GM19239 (cell line): ENCODE measurements around the gene FBXL4.
"Not testable (repeated sequence)": the region's sequence is repeated elsewhere in the genome, so short reads cannot be mapped to it uniquely, and the experiment has no call there.

ENCODE experiments used
- DNase-seq: peaks from one replicate; pipeline ENCODE4 v3.0.0; 2011; ENCODE audit warnings: low spot score; ENCODE audit not compliant: insufficient read length
- FAIRE-seq: peaks from 2 replicates; lab custom pipeline; 2011; peaks lifted over from hg19 to GRCh38; lab: Jason Lieb, UNC

FBXL4 gene

DNA sequence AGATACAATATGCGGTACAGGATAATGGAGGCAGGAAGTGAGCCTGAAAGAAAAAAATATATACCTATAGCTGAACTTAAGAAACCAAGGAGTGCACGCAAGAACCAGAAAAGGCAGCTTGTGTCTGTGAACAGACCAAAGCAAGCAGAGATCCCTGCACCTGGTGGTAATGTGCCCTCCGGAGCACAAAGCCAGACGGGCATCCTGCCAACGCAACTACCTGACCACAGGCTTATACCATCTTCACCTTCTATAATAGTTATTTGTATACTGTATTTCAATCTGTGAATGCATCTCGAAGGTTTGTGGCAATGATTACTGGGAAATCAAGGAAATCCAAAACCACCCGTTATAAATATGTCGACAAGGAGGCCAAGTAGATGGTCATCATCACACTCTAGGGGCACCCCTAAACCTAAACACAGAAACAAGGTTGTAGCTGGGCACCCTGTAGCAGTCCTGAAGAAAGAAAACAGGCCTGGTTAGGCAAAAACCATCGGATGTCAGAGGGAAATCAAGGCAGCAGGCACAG, 801 bp downstream of the FBXL4 start:
- no peak for DNase-seq
- peak; percentile 82 for FAIRE-seq

DNA sequence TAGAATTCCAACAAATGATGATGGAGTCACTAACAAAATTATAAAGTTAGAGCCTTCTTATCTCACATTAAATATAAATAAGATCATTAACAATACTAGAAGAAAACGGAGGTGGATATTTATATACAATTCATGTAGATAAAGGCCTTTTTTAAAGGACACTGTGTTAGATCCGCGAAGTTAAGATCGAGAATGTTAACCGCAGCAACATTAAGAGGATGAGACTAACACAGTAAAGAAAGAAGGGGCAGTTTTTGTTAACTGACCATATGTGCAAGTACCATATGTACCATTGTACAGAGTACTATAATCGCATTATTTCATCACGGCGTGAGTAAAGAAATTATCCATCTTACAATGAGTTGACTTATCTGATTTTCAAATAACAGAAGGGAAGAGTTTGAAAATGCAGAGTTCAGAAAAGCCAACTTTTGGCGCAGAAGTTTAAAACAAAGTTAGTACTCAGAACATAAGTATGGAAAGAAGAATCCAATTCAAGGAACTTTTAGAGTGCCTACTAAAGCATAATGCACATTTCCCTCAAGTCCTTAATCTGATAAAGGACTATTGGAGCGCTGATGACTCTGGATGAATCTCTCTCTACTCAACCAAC, 1.4 kb downstream of the FBXL4 start:
- peak; percentile 8 for FAIRE-seq

DNA sequence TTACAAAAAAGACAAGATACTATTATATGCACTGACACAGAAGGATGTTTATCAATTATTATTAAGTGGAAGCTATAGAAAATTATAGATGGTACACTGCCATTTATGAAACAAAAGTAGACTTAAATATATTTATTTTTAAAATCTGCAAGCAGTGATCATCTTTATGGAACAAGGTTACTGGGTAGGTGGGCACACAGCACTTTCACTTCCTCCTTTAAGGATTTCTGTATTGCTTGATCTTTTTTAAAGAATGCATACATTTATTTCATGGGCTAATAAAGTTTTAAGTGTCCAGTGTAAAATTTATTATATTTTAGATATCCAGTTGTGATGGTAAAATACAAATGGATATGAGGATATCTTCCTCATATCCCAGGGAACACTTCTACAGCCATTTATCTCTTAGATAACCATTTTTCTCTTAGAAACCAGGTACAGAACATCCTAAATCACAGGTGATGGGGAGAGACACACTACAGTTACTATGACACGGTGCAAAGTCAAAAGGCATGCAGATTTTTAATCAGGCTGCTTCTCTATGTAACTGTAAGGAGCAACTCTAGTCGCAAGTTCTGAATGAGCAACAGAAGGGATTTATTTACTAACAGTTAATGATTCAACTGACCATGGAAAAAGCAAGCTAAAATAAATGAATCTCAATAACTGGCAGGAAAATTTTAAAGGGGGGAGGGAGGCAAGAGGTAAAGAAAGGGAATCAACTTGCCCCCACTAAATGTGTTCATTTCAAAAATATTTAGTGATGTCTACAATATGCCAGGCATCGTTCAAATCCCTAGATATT, 2.2 kb downstream of the FBXL4 start:
- no peak for DNase-seq
- FAIRE-seq: peak; percentile 33

More for the DNA sequence above, 1.4 kb downstream of the FBXL4 start:
- no peak for DNase-seq

DNA sequence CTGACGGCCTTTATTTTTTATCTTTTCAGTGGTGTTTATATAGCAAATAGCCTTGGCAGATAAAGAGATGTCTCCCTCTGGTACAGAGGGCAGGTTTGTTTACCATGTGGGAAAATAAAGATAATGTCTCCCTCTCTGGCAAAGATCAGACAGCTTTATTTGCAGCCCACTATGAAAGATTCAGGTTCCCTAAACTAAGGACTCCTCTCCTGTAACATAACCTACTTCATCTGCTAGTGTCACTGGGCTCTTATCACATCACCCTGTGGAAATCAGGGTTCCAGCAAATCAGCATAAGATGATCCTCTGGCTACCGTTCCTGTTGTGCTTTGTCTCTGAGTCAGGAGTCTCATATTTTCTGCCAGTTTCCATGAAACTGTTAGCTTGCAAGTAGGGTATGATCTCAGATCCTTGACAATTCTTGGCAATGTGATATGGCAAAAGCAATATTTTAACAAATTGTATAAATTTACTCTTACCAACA, 3.1 kb downstream of the FBXL4 start:
- no peak for FAIRE-seq
- DNase-seq: no peak

DNA sequence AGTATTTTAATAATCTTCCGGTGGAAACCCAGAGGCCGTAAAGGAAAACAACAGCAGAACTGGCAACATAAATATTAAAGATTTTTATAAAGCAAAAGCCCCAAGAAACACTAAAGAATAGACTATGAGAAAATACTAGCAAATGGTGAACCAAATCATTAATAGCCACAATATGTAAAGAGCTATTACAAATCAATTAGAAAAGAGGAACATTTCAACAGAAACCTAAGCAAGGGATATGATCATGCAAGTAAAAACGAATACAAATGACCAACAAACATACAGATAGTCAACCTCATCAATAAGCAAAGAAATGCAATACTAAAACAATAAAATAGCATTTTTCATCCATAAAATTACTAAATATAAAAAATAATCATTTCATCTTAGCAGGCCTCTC, 3.6 kb downstream of the FBXL4 start:
- FAIRE-seq: no peak
- DNase-seq: no peak

DNA sequence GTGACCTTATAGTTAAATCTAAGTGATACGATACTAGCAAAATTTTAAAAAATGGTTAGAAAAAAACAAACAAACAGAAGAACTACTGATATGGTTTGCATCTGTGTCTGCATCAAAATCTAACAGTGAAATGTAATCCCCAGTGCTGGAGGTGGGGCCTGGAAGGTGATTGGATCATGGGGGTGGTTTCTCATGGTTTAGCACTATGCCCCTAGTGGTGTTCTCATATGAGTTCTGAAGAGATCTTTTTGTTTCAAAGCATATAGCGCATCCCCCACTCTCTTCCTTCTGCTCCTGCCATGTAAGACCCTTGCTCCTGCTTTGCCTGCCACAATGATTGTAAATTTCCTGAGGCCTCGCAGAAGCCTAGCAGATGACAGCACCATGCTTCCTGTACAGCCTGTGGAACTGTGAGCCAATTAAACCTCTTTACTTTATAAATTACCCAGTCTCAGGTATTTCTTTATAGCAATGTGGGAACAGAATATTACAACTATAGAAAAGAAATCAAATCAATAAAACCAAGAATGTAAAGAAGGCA, 5.4 kb downstream of the FBXL4 start:
- no peak for FAIRE-seq
- no peak for DNase-seq

DNA sequence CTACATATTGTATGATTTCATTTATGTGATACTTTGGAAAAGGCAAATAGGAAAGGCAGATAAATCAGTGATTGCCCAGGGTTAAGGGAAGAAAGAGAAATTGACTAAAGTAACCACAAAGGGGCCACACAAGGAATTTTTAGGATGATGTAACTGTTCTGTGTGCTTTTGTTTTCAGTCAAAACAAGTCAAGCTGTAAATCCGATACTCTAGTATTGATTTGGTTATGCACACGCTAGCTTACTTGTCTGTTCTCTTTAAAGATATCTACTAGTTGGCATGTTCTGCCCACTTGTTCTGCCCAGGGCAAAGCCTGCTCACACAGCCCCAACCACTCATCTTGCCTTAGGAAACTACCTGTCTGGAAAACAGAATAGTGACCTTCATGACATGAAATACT, 6.4 kb downstream of the FBXL4 start:
- DNase-seq (no peak), FAIRE-seq (no peak)

DNA sequence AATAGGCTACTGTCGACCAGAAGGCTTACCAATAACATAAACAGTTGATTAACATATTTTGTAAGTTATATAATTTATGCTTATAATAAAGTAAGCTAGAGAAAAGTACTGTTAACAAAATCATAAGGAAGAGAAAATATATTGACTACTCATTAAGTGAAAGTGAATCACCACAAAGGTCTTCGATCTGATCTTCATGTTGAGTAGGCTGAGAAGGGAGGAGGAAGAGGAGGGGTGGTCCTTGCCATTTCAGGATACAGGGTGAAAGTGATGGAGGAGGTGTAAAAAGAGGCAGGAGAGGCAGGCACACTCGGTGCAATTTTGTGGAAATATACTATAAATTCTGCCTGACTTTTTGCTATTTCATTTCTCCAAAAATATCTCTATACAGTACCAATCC, 10.4 kb downstream of the FBXL4 start:
- FAIRE-seq: no peak
- no peak for DNase-seq

DNA sequence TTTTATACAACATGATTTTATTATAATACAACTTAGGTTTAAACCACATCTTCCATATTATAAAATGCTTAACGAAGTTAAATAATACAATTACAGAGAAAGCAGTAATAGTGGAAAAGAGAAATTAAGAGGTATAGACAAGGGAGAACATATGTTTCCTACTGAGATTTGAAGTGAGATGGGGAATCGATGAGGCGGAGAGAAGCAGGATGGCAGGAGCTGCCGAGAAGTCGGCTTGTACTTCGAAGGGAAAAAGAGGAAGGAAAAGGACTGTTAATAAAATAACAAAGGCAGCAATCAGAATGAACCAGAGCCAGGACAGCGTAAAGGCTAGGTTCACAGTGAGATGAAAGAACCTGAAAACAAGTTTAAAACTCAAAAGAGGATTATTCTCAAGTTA, 15.4 kb downstream of the FBXL4 start:
- peak; percentile 78 for FAIRE-seq
- no peak for DNase-seq

DNA sequence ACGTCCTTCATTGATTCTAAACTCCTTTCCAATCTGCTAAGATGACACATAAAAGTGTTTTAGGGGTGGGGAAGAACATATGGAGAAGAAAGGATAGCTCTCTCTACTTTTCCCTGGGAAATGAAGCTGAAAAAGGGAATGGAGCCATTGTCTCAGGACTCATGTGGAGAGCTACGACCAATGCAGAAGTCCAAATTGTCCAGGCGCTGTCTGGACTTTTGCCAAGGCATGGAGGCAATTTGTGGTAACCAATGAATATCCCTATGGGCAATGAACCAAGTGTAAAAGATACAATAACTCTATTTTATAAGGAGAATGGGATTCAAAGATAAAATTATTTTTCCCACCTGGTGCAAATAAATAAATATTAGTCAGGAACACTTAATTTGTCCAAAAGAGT, 16.1 kb downstream of the FBXL4 start:
- FAIRE-seq (no peak), DNase-seq (no peak)

DNA sequence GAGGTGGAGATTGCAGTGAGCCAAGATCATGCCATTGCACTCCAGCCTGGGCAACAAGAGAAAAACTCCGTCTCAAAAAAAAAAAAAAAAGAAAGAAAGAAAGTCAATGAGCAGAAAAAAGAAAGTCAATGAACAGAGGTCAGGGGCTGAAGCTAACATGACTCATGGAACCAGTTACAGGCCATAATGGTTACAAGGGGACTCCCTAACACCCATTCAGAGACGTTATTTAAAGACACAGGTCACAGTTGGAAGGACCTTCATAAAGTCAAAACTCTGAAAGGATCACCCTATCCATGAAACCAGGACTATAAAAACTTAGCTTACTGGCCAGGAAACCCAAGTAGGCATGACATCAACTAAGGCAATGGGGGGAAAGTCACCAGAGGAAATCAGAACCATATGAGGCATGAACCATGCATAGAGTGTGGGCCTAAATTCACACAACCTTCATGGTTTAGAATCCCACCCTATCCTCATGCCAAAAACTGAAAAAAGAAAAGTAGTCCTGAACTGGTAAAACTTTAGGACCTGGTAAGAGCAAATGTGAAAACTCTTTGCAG, 18.2 kb downstream of the FBXL4 start:
- FAIRE-seq (no peak), DNase-seq (no peak)

DNA sequence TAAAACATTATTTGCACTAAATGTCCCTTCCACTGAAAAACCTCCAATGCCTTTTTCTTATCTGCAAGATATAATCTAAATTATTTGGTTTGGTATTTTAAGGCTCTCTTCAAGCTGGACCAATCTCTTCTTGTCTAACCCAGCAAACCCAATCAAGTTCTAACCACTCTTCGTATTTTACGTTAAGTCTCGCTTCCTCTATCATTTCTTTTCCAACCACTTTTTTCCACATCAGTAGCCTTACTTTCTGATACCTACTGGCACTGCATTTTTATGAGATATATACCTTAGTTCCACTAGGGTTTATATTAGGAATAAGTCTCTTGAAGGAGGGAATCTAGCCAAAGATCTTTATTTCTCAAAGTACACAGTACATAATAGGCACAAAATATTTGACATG, 19.1 kb downstream of the FBXL4 start:
- no peak for FAIRE-seq
- no peak for DNase-seq

DNA sequence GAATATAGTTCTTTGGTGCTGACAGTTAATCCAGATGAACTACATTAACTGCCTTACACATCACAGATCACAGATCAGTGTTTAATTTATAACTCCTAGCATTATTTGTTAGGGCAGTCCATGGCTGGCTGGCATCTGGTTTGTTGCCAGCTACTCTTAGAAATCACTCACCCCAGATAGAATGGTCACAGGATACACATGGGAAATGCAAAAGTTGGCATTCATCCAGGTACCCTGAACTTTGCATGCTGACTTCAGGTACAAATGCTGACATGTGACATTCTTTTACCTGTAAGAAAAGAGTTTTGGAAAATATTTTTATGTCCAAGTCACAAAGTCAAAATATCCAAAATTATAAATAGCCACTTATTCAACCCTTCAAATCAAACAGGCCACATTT, 20.2 kb downstream of the FBXL4 start:
- FAIRE-seq (no peak), DNase-seq (no peak)

DNA sequence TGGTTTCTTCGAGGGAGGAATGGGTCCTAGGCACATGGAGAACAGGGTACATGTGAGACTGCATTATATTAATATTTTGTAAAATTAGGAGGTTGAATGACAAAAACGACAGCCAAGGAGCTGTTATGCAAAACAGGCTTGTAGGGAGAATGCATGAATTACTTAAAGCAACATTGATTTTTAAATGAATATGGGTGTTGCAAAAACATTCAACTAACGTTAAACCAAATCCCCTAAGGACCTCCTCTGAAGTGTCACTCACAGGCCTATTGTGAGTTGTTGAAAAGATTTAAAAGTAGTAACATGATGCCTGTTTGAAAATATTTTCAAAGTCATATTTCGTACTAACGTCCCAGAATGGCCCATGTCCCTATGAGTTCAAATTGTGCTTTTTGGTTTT, 21.9 kb downstream of the FBXL4 start:
- no peak for FAIRE-seq
- no peak for DNase-seq

DNA sequence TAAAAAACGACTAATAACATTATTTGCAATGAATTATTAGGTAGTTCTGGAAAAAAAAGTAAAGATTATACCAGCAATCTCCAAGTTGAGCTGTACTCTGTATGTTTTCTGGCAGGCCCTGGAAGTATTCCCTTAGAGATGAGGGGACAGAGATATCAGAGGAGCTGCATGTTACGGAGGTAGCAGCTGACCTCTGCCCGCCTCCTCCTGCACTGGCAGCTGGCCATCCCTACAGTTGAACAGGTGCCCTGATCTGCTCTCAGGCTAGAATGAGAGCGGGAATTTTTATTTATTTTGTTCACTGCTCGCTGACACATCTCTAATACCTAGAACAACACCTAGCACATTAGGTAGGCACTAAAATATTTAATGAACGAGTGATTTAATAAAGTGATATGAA, 23.1 kb downstream of the FBXL4 start:
- FAIRE-seq (no peak), DNase-seq (no peak)

DNA sequence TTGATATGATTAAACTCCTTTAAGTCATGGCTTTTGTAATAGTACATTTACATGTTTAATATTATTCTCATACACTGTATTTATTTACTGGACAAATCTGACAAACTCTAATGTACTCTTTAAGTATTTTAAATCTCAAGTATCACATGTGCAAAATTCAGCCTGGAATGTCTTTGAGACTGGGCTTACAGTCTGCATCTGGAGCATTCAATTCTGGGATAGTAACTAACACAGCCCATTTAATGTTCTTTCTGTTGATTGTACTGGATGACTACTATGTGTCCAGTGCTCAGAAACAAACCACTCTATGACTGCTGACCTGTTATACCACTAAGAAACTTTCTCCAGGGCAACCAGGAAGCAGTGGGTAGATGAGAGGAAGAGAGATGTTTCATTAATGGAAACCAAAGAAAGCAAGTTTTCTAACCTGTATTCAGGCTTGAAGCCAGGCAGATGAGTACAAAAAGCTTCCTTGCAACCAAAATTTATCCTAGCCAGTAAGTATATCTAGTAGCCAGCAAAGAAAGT, 26.8 kb downstream of the FBXL4 start:
- FAIRE-seq (peak; percentile 70), DNase-seq (no peak)

DNA sequence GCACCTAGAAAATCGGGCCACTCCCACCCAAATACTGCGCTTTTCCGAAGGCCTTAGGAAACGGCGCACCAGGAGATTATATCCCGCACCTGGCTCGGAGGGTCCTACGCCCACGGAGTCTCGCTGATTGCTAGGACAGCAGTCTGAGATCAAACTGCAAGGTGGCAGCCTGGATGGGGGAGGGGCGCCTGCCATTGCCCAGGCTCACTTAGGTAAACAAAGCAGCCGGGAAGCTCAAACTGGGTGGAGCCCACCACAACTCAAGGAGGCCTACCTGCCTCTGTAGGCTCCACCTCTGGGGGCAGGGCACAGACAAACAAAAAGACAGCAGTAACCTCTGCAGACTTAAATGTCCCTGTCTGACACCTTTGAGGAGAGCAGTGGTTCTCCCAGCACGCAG, 36.8 kb downstream of the FBXL4 start:
- DNase-seq, FAIRE-seq: not testable (repeated sequence)

DNA sequence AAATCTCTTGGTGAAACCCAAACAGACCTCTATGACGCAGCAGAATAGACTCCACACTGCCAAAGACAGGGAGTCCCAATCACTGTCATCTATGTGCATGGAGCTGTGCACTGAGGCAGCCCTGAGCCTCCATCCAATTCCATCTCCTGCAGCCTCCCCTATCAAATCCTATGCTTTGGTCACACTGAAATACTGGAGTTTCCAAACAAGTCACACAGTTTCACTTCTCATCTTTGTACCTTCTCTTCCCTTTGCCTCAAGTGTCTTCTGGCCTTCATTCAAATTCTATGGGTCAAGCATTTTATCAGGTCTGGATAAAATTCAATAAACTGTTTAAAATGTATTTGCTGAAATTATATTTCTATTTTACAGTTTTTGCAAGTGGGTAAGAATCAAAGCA, 38.5 kb downstream of the FBXL4 start:
- FAIRE-seq (no peak), DNase-seq (no peak)

DNA sequence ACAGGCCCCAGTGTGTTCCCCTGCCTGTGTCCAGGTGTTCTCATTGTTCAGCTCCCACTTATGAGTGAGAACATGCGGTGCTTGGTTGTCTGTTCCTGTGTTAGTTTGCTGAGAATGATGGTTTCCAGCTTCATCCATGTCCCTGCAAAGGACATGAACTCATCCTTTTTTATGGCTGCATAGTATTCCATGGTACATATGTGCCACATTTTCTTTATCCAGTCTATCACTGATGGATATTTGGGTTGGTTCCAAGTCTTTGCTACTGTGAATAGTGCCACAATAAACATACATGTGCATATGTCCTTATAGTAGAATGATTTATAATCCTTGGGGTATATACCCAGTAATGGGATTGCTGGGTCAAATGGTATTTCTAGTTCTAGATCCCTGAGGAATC, 41.4 kb downstream of the FBXL4 start:
- not testable (repeated sequence) for FAIRE-seq

DNA sequence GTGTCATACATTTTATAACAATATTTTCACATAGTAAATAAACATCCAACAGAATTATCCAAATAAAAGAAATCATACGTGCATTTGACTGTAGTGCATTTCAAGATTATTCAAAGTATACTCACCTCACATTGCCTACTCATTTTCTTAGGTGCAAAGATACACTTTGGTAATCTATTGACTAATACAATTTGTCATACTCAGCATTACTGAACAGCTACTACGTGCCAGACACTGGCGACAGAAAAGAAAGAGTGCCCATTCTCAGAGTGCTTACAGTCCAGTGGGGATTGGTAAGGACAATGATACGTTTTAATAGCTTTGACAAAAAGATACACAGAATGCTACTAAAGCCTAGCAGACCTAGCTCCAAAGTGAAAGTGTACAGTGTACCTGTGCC, 42.0 kb downstream of the FBXL4 start:
- no peak for DNase-seq
- FAIRE-seq: no peak

More for the DNA sequence above, 41.4 kb downstream of the FBXL4 start:
- not testable (repeated sequence) for DNase-seq

DNA sequence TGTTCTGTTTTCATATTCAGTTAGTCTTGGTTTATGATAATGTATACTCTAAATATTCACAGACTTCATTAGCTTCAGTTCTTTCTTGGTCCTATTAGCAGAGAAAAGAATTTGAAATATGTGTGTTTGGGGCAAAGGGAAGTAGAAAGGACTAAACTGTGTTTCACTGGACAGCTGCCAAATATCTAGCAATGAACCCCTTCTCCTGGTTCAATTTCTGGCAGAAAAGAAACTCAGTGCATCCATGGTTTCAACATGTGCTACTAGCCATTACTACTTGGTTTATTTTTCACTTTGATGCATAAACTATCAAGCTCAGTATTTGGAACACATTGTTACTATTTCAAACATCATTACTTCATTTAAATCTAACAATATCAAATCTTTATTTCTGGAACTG, 43.6 kb downstream of the FBXL4 start:
- FAIRE-seq: no peak
- no peak for DNase-seq
